Activated T-helper 17 cell treated with anti-CD3 and anti-CD28 coated beads, Interleukin-2, amount 50 U/mL, for 72 hours (primary cell): ENCODE data around the gene GPR141. TPM values are rescaled to one million over a fixed set of nuclear protein-coding genes. Genes with fewer than 3 reads are reported as not detected.
"Not testable (repeated sequence)": the region's sequence is repeated elsewhere in the genome, so short reads cannot be mapped to it uniquely, and the experiment has no call there.

ENCODE experiments used
- ATAC-seq: fragments of 150-1000 bp; cut with Tn5 transposase; replicated peaks from 2 replicates; pipeline ENCODE4 v1.10.0; 2021; ENCODE audit warnings: mild to moderate bottlenecking, moderate library complexity
- H3K27ac Mint-ChIP-seq: one replicate; pipeline ENCODE4 v1.8.0; 2022; ENCODE audit warnings: mixed read lengths
- H3K27me3 Mint-ChIP-seq: one replicate; pipeline ENCODE4 v1.8.0; 2022; ENCODE audit warnings: mixed read lengths
- H3K36me3 Mint-ChIP-seq: one replicate; pipeline ENCODE4 v1.8.0; 2022; ENCODE audit warnings: low read depth, mild to moderate bottlenecking, mixed read lengths
- H3K4me1 Mint-ChIP-seq: one replicate; pipeline ENCODE4 v1.8.0; 2022; ENCODE audit warnings: mixed read lengths
- H3K4me3 Mint-ChIP-seq: one replicate; pipeline ENCODE4 v1.8.0; 2022; ENCODE audit warnings: mild to moderate bottlenecking, mixed read lengths
- H3K9me3 Mint-ChIP-seq: one replicate; pipeline ENCODE4 v1.8.0; 2022; ENCODE audit warnings: mixed read lengths
- total RNA-seq, 2 donors: library from RNA; stranded (reverse); gene quantifications; one replicate each; pipeline ENCODE4 v1.2.3, GENCODE V29; 2022

GPR141 gene
- total RNA-seq, 2 donors from 2014 or later: not detected

- ATAC-seq: no peak
- H3K27ac Mint-ChIP-seq: no peak overlapping the region
- no peaks in the 10 kb centered on the region for H3K9me3 Mint-ChIP-seq
- peaks cover 16% of the 10 kb centered on the region for H3K27me3 Mint-ChIP-seq
- H3K4me1 Mint-ChIP-seq: no peaks in the 10 kb centered on the region
- no peaks in the 10 kb centered on the region for H3K36me3 Mint-ChIP-seq
- H3K4me3 Mint-ChIP-seq: no peak overlapping the region
Observed at GRCh38 chr7:37670436-37670835, 13.1 kb upstream of the GPR141 start.

- Mint-ChIP-seq H3K27me3 (peaks cover 17% of the 10 kb centered on the region), H3K9me3 (no peaks in the 10 kb centered on the region), H3K36me3 (no peaks in the 10 kb centered on the region), H3K4me3 (no peak overlapping the region), H3K4me1 (no peaks in the 10 kb centered on the region), H3K27ac (no peak overlapping the region)
- ATAC-seq: no peak
Observed at GRCh38 chr7:37671876-37672275, 11.7 kb upstream of the GPR141 start.

- H3K27me3 Mint-ChIP-seq: peaks cover 18% of the 10 kb centered on the region
- no peaks in the 10 kb centered on the region for H3K4me1 Mint-ChIP-seq
- no peaks in the 10 kb centered on the region for H3K36me3 Mint-ChIP-seq
- ATAC-seq: no peak
- H3K4me3 Mint-ChIP-seq: no peak overlapping the region
- no peak overlapping the region for H3K27ac Mint-ChIP-seq
- no peaks in the 10 kb centered on the region for H3K9me3 Mint-ChIP-seq
Observed at GRCh38 chr7:37672926-37673325, 10.6 kb upstream of the GPR141 start.

GRCh38 chr7:37673523-37673922 lies 10.0 kb upstream of the GPR141 start:
- peaks cover 17% of the 10 kb centered on the region for H3K27me3 Mint-ChIP-seq
- no peaks in the 10 kb centered on the region for H3K9me3 Mint-ChIP-seq
- ATAC-seq: no peak
- H3K4me3 Mint-ChIP-seq: no peak overlapping the region
- no peak overlapping the region for H3K27ac Mint-ChIP-seq
- H3K4me1 Mint-ChIP-seq: no peaks in the 10 kb centered on the region
- H3K36me3 Mint-ChIP-seq: no peaks in the 10 kb centered on the region

GRCh38 chr7:37674531-37674930 lies 9.0 kb upstream of the GPR141 start:
- Mint-ChIP-seq H3K27ac (no peak overlapping the region), H3K4me1 (no peaks in the 10 kb centered on the region), H3K36me3 (no peaks in the 10 kb centered on the region), H3K9me3 (no peaks in the 10 kb centered on the region), H3K4me3 (no peak overlapping the region), H3K27me3 (peaks cover 12% of the 10 kb centered on the region)
- ATAC-seq: no peak

GRCh38 chr7:37675749-37676148 lies 7.8 kb upstream of the GPR141 start:
- Mint-ChIP-seq H3K9me3 (no peaks in the 10 kb centered on the region), H3K27me3 (peaks cover 22% of the 10 kb centered on the region), H3K4me3 (no peak overlapping the region), H3K27ac (no peak overlapping the region), H3K36me3 (no peaks in the 10 kb centered on the region), H3K4me1 (no peaks in the 10 kb centered on the region)
- ATAC-seq: no peak

- Mint-ChIP-seq H3K9me3 (no peaks in the 10 kb centered on the region), H3K36me3 (no peaks in the 10 kb centered on the region), H3K4me1 (no peaks in the 10 kb centered on the region), H3K27me3 (peaks cover 19% of the 10 kb centered on the region), H3K27ac (no peak overlapping the region), H3K4me3 (no peak overlapping the region)
- ATAC-seq: no peak
Observed at GRCh38 chr7:37684927-37685326, 1.4 kb downstream of the GPR141 start.

GRCh38 chr7:37686556-37687345 lies 3.2 kb downstream of the GPR141 start:
- no peaks in the 10 kb centered on the region for H3K36me3 Mint-ChIP-seq
- H3K4me3 Mint-ChIP-seq: no peak overlapping the region
- H3K27me3 Mint-ChIP-seq: peaks cover 11% of the 10 kb centered on the region
- H3K4me1 Mint-ChIP-seq: no peaks in the 10 kb centered on the region
- H3K9me3 Mint-ChIP-seq: peaks cover 5% of the 10 kb centered on the region
- H3K27ac Mint-ChIP-seq: no peak overlapping the region
- no peak for ATAC-seq

- Mint-ChIP-seq H3K36me3 (no peaks in the 10 kb centered on the region), H3K9me3 (peaks cover 6% of the 10 kb centered on the region), H3K27ac (no peak overlapping the region), H3K4me1 (no peaks in the 10 kb centered on the region), H3K4me3 (no peak overlapping the region), H3K27me3 (peaks cover 13% of the 10 kb centered on the region)
- ATAC-seq: no peak
Observed at GRCh38 chr7:37690206-37690605, 6.6 kb downstream of the GPR141 start.

GRCh38 chr7:37694208-37695094 lies 10.9 kb downstream of the GPR141 start:
- peaks cover 6% of the 10 kb centered on the region for H3K9me3 Mint-ChIP-seq
- H3K4me3 Mint-ChIP-seq: no peak overlapping the region
- no peak overlapping the region for H3K27ac Mint-ChIP-seq
- peaks cover 14% of the 10 kb centered on the region for H3K27me3 Mint-ChIP-seq
- H3K36me3 Mint-ChIP-seq: no peaks in the 10 kb centered on the region
- H3K4me1 Mint-ChIP-seq: no peaks in the 10 kb centered on the region
- ATAC-seq: no peak

- no peak for ATAC-seq
- Mint-ChIP-seq H3K36me3 (no peaks in the 10 kb centered on the region), H3K27me3 (peaks cover 10% of the 10 kb centered on the region), H3K4me1 (no peaks in the 10 kb centered on the region), H3K27ac (no peak overlapping the region), H3K9me3 (no peaks in the 10 kb centered on the region), H3K4me3 (no peak overlapping the region)
Observed at GRCh38 chr7:37698276-37698675, 14.7 kb downstream of the GPR141 start.

- H3K27me3 Mint-ChIP-seq: peaks cover 10% of the 10 kb centered on the region
- no peaks in the 10 kb centered on the region for H3K9me3 Mint-ChIP-seq
- H3K4me1 Mint-ChIP-seq: no peaks in the 10 kb centered on the region
- H3K27ac Mint-ChIP-seq: no peak overlapping the region
- no peak overlapping the region for H3K4me3 Mint-ChIP-seq
- no peak for ATAC-seq
- no peaks in the 10 kb centered on the region for H3K36me3 Mint-ChIP-seq
Observed at GRCh38 chr7:37698782-37699181, 15.2 kb downstream of the GPR141 start.

GRCh38 chr7:37701769-37702168 lies 18.2 kb downstream of the GPR141 start:
- H3K36me3 Mint-ChIP-seq: no peaks in the 10 kb centered on the region
- H3K27ac Mint-ChIP-seq: no peak overlapping the region
- H3K4me1 Mint-ChIP-seq: no peaks in the 10 kb centered on the region
- H3K27me3 Mint-ChIP-seq: peaks cover under 1% of the 10 kb centered on the region
- H3K4me3 Mint-ChIP-seq: no peak overlapping the region
- H3K9me3 Mint-ChIP-seq: no peaks in the 10 kb centered on the region
- no peak for ATAC-seq

- Mint-ChIP-seq H3K27ac (no peak overlapping the region), H3K27me3 (peaks cover 10% of the 10 kb centered on the region), H3K4me3 (no peak overlapping the region), H3K36me3 (no peaks in the 10 kb centered on the region), H3K9me3 (no peaks in the 10 kb centered on the region), H3K4me1 (no peaks in the 10 kb centered on the region)
- ATAC-seq: no peak
Observed at GRCh38 chr7:37703361-37703760, 19.8 kb downstream of the GPR141 start.

- peak; percentile 24 for ATAC-seq
- not testable (repeated sequence) for H3K4me3 Mint-ChIP-seq, H3K4me1 Mint-ChIP-seq, H3K9me3 Mint-ChIP-seq, H3K36me3 Mint-ChIP-seq, H3K27ac Mint-ChIP-seq
- H3K27me3 Mint-ChIP-seq: peaks cover 11% of the 10 kb centered on the region
Observed at GRCh38 chr7:37704328-37704833, 20.8 kb downstream of the GPR141 start.
